Measurements from ENCODE around the gene SLC22A8.

The SLC22A8 gene

GRCh38 chr11:62985041-62985750 lies 30.4 kb downstream of the SLC22A8 start:
- TF ChIP-seq ZFX (IDR thresholded peaks at IDR 0.05; ENCODE audit: borderline replicate concordance): no peak
- TF ChIP-seq, protein P1, sequence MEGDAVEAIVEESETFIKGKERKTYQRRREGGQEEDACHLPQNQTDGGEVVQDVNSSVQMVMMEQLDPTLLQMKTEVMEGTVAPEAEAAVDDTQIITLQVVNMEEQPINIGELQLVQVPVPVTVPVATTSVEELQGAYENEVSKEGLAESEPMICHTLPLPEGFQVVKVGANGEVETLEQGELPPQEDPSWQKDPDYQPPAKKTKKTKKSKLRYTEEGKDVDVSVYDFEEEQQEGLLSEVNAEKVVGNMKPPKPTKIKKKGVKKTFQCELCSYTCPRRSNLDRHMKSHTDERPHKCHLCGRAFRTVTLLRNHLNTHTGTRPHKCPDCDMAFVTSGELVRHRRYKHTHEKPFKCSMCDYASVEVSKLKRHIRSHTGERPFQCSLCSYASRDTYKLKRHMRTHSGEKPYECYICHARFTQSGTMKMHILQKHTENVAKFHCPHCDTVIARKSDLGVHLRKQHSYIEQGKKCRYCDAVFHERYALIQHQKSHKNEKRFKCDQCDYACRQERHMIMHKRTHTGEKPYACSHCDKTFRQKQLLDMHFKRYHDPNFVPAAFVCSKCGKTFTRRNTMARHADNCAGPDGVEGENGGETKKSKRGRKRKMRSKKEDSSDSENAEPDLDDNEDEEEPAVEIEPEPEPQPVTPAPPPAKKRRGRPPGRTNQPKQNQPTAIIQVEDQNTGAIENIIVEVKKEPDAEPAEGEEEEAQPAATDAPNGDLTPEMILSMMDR (IDR thresholded peaks at IDR 0.05): no peak
- no peak overlapping the region for H3K27ac ChIP-seq

- H3K27ac ChIP-seq: no peak within 1 kb of the TSS
- no peak for TF ChIP-seq ZFX (IDR thresholded peaks at IDR 0.05; ENCODE audit: borderline replicate concordance)
- TF ChIP-seq, protein P1 (IDR thresholded peaks at IDR 0.05): no peak
Measured at GRCh38 chr11:62984451-62984991, 31.1 kb downstream of the SLC22A8 start, which contains the start of gene SLC22A6. SLC22A6 (minus strand) TSS chr11:62984967; CDS start chr11:62984690, 277 bp downstream.

DNA sequence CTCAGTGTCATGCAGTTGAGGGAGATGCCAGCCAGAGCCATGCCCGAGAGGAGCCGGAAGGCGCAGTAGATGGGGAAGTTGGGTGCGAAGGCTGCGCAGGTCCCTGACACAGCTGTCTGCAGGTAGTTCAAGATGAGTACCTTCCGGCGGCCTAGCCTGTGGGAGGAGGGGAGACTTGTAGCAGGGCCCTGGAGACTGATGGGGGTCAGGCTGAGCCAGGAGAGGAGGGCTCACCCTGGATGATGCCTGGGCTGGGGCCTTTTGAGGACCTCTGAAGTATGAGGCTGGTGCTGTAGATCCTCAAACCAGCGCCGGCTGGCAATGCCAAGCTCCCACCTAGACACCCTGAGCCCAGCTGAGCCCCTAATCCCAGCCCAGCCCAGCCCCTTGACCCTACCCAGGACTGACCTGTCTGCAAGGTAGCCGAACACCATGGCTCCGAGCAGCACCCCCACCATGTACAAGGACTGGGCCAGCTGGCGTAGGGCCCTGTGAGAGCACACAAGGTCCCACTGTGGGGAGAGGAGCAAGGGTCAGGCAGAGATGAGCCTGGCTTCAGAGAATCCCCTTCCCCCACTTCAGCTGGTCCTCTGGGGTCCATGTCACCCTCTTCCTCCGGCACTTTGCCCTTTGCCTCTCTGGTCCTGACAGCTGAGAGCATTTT lies 32.0 kb downstream of the SLC22A8 start:
- no peak for TF ChIP-seq ZFX (IDR thresholded peaks at IDR 0.05; ENCODE audit: borderline replicate concordance)
- TF ChIP-seq, protein P1 (IDR thresholded peaks at IDR 0.05): no peak
- no peak overlapping the region for H3K27ac ChIP-seq

DNA sequence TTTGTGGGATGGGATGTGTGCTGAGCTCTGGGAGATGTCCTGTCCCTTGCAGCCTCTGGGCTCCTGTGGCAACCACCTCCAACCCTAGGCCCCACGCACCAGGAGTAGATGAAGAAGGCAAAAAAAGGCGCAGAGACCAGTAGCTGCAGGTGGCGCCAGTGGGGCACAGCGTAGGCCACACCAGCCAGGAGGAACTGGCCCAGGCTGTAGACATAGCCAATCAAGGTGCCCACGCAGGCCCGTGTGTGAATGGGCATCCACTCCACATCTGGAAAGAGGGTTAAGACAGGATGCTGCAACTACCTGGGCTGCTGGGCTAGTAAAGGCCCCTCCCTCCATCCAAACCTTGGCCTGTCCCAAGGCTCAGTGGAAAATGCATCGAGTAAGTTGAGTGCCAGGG lies 33.9 kb downstream of the SLC22A8 start:
- no peak overlapping the region for H3K27ac ChIP-seq
- TF ChIP-seq ZFX (IDR thresholded peaks at IDR 0.05; ENCODE audit: borderline replicate concordance): no peak
- TF ChIP-seq, protein P1 (IDR thresholded peaks at IDR 0.05): no peak

- TF ChIP-seq ZFX (IDR thresholded peaks at IDR 0.05; ENCODE audit: borderline replicate concordance): no peak
- TF ChIP-seq, protein P1 (IDR thresholded peaks at IDR 0.05): no peak
- no peak overlapping the region for H3K27ac ChIP-seq
Measured at GRCh38 chr11:62980133-62980760, 35.4 kb downstream of the SLC22A8 start.

GRCh38 chr11:62976109-62976508 lies 39.5 kb downstream of the SLC22A8 start:
- TF ChIP-seq, protein P1 (IDR thresholded peaks at IDR 0.05): no peak
- TF ChIP-seq ZFX (IDR thresholded peaks at IDR 0.05; ENCODE audit: borderline replicate concordance): no peak
- no peak overlapping the region for H3K27ac ChIP-seq
